GM23338 (cell line): ENCODE results near the gene MYO1D.

Experiments used
- EZH2 ChIP-seq: fragments of 200-600 bp; sonication (generic); IDR thresholded peaks from one replicate; pipeline ENCODE4 v1.8.0; 2017; ENCODE audit warnings: antibody characterized with exemption, mild to moderate bottlenecking, low read depth; ENCODE audit not compliant: unreplicated experiment
- TF ChIP-seq, protein P1 (sequence below), 2 experiments: fragments of 200-600 bp in 1 of 2; sonication (generic) in 1 of 2; conservative IDR thresholded peaks; 2 replicates each; pipeline versions ENCODE4 v1.5.1 to v1.6.1; 2016 to 2017; ENCODE audit warnings: antibody characterized with exemption in 2 of 2, low read depth in 2 of 2, mild to moderate bottlenecking in 2 of 2, moderate library complexity in 1 of 2

DNA sequence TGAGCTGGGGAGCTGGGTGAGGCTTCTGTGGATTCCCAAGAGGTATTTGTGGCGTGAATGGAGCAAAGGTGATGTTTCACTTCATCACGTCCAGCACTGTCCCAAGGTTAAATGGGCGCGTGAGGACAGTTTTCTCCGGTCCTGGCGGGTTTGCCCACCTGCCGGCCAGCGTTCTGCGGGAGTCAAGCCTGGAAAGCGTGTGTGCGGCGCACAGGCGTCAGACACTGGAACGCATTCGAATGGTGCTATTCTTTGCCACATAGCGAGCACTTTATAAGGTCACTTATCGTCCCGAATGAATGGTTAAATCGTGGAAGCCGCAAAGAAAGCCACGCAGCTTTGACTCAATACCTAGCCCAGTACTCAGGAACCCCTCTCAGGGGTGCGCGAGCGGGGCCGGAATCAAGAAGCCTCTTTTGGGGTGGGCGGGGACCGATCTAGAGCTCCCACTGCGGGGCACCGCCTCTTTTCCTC is 433.1 kb downstream of the MYO1D start:
- no peak for TF ChIP-seq EZH2
- TF ChIP-seq, protein P1, sequence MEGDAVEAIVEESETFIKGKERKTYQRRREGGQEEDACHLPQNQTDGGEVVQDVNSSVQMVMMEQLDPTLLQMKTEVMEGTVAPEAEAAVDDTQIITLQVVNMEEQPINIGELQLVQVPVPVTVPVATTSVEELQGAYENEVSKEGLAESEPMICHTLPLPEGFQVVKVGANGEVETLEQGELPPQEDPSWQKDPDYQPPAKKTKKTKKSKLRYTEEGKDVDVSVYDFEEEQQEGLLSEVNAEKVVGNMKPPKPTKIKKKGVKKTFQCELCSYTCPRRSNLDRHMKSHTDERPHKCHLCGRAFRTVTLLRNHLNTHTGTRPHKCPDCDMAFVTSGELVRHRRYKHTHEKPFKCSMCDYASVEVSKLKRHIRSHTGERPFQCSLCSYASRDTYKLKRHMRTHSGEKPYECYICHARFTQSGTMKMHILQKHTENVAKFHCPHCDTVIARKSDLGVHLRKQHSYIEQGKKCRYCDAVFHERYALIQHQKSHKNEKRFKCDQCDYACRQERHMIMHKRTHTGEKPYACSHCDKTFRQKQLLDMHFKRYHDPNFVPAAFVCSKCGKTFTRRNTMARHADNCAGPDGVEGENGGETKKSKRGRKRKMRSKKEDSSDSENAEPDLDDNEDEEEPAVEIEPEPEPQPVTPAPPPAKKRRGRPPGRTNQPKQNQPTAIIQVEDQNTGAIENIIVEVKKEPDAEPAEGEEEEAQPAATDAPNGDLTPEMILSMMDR (conservative IDR thresholded peaks at IDR 0.05; ENCODE audit: low read depth in 2 of 2) = peak in 1 of 2 experiments; percentile 77; a peak in 1 of 4 replicates
